HEK293 (cell line): ENCODE results near the gene IBA57.

Source experiments
- FEZF1 ChIP-seq: fragments of 450-650 bp; formaldehyde crosslinking; IDR thresholded peaks from 2 replicates; pipeline ENCODE4 v1.5.1; 2016; ENCODE audit warnings: missing biosample characterization, missing genetic modification characterization
- GLIS2 ChIP-seq: fragments of 450-650 bp; formaldehyde crosslinking; IDR thresholded peaks from 2 replicates; pipeline ENCODE4 v1.5.1; 2016; ENCODE audit warnings: missing biosample characterization, missing genetic modification characterization
- HOXD13 ChIP-seq: sonication (generic); formaldehyde crosslinking; IDR thresholded peaks from 2 replicates; pipeline ENCODE4 v1.8.0; 2022; ENCODE audit warnings: missing genetic modification reagents, borderline replicate concordance
- IKZF3 ChIP-seq: fragments of 450-650 bp; IDR thresholded peaks from 2 replicates; pipeline ENCODE4 v1.5.0; 2018; ENCODE audit warnings: missing biosample characterization, mild to moderate bottlenecking, missing genetic modification characterization, moderate library complexity
- KLF1 ChIP-seq: fragments of 450-650 bp; formaldehyde crosslinking; IDR thresholded peaks from 2 replicates; pipeline ENCODE4 v1.5.1; 2016; ENCODE audit warnings: missing biosample characterization, missing genetic modification characterization
- RBAK ChIP-seq: fragments of 450-650 bp; formaldehyde crosslinking; IDR thresholded peaks from 2 replicates; pipeline ENCODE4 v1.5.1; 2016; ENCODE audit warnings: missing biosample characterization, missing genetic modification characterization
- SCRT1 ChIP-seq: fragments of 450-650 bp; formaldehyde crosslinking; IDR thresholded peaks from 2 replicates; pipeline ENCODE4 v1.5.1; 2016; ENCODE audit warnings: missing biosample characterization, missing genetic modification characterization, borderline replicate concordance
- SP7 ChIP-seq: fragments of 450-650 bp; formaldehyde crosslinking; IDR thresholded peaks from 2 replicates; pipeline ENCODE4 v1.5.1; 2016; ENCODE audit warnings: missing biosample characterization, missing genetic modification characterization
- YY1 ChIP-seq: fragments of 450-650 bp; formaldehyde crosslinking; IDR thresholded peaks from 2 replicates; pipeline ENCODE4 v1.5.1; 2018; ENCODE audit warnings: missing biosample characterization, missing genetic modification characterization
- YY2 ChIP-seq: fragments of 450-650 bp; formaldehyde crosslinking; IDR thresholded peaks from 2 replicates; pipeline ENCODE4 v1.5.1; 2016; ENCODE audit warnings: missing biosample characterization, missing genetic modification characterization
- ZIC2 ChIP-seq: fragments of 450-650 bp; formaldehyde crosslinking; IDR thresholded peaks from 2 replicates; pipeline ENCODE4 v1.5.1; 2016; ENCODE audit warnings: missing biosample characterization, missing genetic modification characterization
- ZNF214 ChIP-seq: fragments of 450-650 bp; formaldehyde crosslinking; IDR thresholded peaks from 2 replicates; pipeline ENCODE4 v1.5.1; 2017; ENCODE audit warnings: missing biosample characterization, mild to moderate bottlenecking, missing genetic modification characterization, borderline replicate concordance
- ZNF221 ChIP-seq: fragments of 450-650 bp; formaldehyde crosslinking; IDR thresholded peaks from 2 replicates; pipeline ENCODE4 v1.5.1; 2017; ENCODE audit warnings: missing biosample characterization, missing genetic modification characterization, borderline replicate concordance
- ZNF266 ChIP-seq: fragments of 450-650 bp; formaldehyde crosslinking; IDR thresholded peaks from 2 replicates; pipeline ENCODE4 v1.5.1; 2016; ENCODE audit warnings: missing biosample characterization, missing genetic modification characterization, low read depth
- ZNF341 ChIP-seq: fragments of 450-650 bp; formaldehyde crosslinking; IDR thresholded peaks from 2 replicates; pipeline ENCODE4; 2016; ENCODE audit warnings: low read depth, missing biosample characterization, missing genetic modification characterization
- ZNF354C ChIP-seq: fragments of 450-650 bp; formaldehyde crosslinking; IDR thresholded peaks from 2 replicates; pipeline ENCODE4 v1.5.1; 2016; ENCODE audit warnings: missing biosample characterization, missing genetic modification characterization, low read depth, borderline replicate concordance
- ZNF394 ChIP-seq: fragments of 450-650 bp; formaldehyde crosslinking; IDR thresholded peaks from 2 replicates; pipeline ENCODE4 v1.5.1; 2016; ENCODE audit warnings: missing biosample characterization, missing genetic modification characterization, mild to moderate bottlenecking, moderate library complexity, borderline replicate concordance
- ZNF585B ChIP-seq: fragments of 450-650 bp; formaldehyde crosslinking; IDR thresholded peaks from 2 replicates; pipeline ENCODE4 v1.5.1; 2016; ENCODE audit warnings: missing biosample characterization, missing genetic modification characterization
- ZNF600 ChIP-seq: fragments of 450-650 bp; formaldehyde crosslinking; IDR thresholded peaks from 2 replicates; pipeline ENCODE4 v1.5.1; 2016; ENCODE audit warnings: missing biosample characterization, missing genetic modification characterization
- ZNF707 ChIP-seq: fragments of 450-650 bp; formaldehyde crosslinking; IDR thresholded peaks from 2 replicates; pipeline ENCODE4 v1.5.1; 2016; ENCODE audit warnings: missing biosample characterization, missing genetic modification characterization
- ZNF768 ChIP-seq: fragments of 450-650 bp; formaldehyde crosslinking; IDR thresholded peaks from 2 replicates; pipeline ENCODE4 v1.5.1; 2018; ENCODE audit warnings: missing biosample characterization, mild to moderate bottlenecking, missing genetic modification characterization
- ZNF791 ChIP-seq: fragments of 450-650 bp; formaldehyde crosslinking; IDR thresholded peaks from 2 replicates; pipeline ENCODE4 v1.5.1; 2016; ENCODE audit warnings: missing biosample characterization, missing genetic modification characterization
- ZNF830 ChIP-seq: fragments of 450-650 bp; IDR thresholded peaks from 2 replicates; pipeline ENCODE4 v1.5.0; 2018; ENCODE audit warnings: missing biosample characterization, missing genetic modification characterization, low read depth, mild to moderate bottlenecking, moderate library complexity
- TF ChIP-seq, protein P1 (sequence below): fragments of 450-650 bp; formaldehyde crosslinking; IDR thresholded peaks from 2 replicates; pipeline ENCODE4 v1.5.1; 2017; ENCODE audit warnings: missing biosample characterization, missing genetic modification characterization
- TF ChIP-seq, protein P2 (sequence below): fragments of 450-650 bp; formaldehyde crosslinking; conservative IDR thresholded peaks from 2 replicates; pipeline ENCODE4 v1.5.1; 2016; ENCODE audit warnings: low read depth, missing biosample characterization, missing genetic modification characterization
- TF ChIP-seq, protein P3 (sequence below): fragments of 450-650 bp; formaldehyde crosslinking; IDR thresholded peaks from 2 replicates; pipeline ENCODE4 v1.5.1; 2016; ENCODE audit warnings: missing biosample characterization, missing genetic modification characterization
- TF ChIP-seq, protein P4 (sequence below): fragments of 450-650 bp; formaldehyde crosslinking; IDR thresholded peaks from 2 replicates; pipeline ENCODE4 v1.5.1; 2017; ENCODE audit warnings: missing biosample characterization, missing genetic modification characterization
- TF ChIP-seq, protein P5 (sequence below): fragments of 450-650 bp; formaldehyde crosslinking; IDR thresholded peaks from 2 replicates; pipeline ENCODE4 v1.5.1; 2016; ENCODE audit warnings: missing biosample characterization, missing genetic modification characterization
- TF ChIP-seq, protein P6 (sequence below): fragments of 450-650 bp; formaldehyde crosslinking; IDR thresholded peaks from 2 replicates; pipeline ENCODE4 v1.5.1; 2016; ENCODE audit warnings: missing biosample characterization, missing genetic modification characterization, low read depth

The IBA57 gene

DNA sequence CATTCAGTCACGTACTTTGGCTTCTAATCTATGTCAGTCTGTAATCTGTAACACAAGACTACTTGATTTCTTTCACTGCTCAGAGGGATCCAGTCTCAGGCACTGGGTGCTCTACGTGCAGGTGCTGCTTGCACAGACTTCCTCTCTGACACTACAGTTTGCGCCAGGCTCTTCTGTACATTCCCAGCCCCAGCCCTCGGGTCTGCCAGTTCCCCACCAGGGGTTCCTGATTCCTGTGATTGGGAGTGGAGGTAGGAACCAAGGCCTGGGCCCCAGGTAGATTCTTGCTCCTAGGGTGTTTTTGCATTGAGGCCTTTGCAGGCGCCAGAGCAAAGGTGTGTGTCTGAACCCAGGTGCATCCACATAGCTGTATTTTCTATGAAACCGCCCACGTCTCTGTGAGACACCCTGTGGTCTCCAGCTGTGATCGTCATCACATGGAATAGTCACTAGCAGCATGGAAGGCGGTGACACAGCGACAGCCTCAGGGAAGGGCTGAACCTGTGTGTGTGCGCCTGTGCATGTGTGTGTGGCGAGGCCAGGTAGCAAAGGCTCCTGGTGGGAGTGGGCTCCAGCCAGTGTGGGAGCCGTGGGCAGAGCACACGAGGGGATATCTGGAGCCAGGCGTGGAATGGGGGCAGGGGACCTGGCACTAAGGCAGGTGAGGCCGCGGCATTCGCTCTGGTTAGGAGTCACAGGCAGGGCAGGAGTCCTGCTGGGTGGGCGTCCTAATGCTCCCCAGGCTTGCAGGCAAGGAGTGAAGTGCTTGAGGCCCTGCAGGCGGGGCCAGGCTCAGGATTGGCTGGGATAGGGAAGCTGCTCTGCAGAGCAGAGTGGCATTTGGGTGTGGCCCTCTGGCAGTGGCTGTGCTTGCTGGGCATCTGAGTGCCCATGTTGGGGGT lies 10.7 kb upstream of the IBA57 start (continued):
- TF ChIP-seq SCRT1 (tag by site-specific recombination) (no peak), SP7 (tag by site-specific recombination) (peak; percentile 41; the same call in 1 of the 2 replicates), ZNF354C (tag by site-specific recombination) (no peak), ZNF707 (tag by site-specific recombination) (no peak), GLIS2 (tag by site-specific recombination) (peak; percentile 76), ZNF585B (tag by site-specific recombination) (no peak), ZNF600 (tag by site-specific recombination) (0 out of 2 replicates have a peak, but pooled peaks have one; percentile 65), YY2 (no peak), FEZF1 (no peak), HOXD13 (CRISPR knock-in tag) (no peak), KLF1 (tag by site-specific recombination) (peak; percentile 36), ZIC2 (peak; percentile 92), RBAK (no peak), ZNF266 (no peak), ZNF830 (tag by site-specific recombination) (no peak), ZNF791 (tag by site-specific recombination) (no peak), ZNF394 (tag by site-specific recombination) (no peak), ZNF221 (tag by site-specific recombination) (no peak), IKZF3 (no peak), ZNF768 (tag by site-specific recombination) (no peak), ZNF214 (no peak), ZNF341 (no peak), YY1 (tag by site-specific recombination) (no peak)
- TF ChIP-seq, protein P1, sequence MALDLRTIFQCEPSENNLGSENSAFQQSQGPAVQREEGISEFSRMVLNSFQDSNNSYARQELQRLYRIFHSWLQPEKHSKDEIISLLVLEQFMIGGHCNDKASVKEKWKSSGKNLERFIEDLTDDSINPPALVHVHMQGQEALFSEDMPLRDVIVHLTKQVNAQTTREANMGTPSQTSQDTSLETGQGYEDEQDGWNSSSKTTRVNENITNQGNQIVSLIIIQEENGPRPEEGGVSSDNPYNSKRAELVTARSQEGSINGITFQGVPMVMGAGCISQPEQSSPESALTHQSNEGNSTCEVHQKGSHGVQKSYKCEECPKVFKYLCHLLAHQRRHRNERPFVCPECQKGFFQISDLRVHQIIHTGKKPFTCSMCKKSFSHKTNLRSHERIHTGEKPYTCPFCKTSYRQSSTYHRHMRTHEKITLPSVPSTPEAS (tag by site-specific recombination), result no peak
- TF ChIP-seq, protein P2, sequence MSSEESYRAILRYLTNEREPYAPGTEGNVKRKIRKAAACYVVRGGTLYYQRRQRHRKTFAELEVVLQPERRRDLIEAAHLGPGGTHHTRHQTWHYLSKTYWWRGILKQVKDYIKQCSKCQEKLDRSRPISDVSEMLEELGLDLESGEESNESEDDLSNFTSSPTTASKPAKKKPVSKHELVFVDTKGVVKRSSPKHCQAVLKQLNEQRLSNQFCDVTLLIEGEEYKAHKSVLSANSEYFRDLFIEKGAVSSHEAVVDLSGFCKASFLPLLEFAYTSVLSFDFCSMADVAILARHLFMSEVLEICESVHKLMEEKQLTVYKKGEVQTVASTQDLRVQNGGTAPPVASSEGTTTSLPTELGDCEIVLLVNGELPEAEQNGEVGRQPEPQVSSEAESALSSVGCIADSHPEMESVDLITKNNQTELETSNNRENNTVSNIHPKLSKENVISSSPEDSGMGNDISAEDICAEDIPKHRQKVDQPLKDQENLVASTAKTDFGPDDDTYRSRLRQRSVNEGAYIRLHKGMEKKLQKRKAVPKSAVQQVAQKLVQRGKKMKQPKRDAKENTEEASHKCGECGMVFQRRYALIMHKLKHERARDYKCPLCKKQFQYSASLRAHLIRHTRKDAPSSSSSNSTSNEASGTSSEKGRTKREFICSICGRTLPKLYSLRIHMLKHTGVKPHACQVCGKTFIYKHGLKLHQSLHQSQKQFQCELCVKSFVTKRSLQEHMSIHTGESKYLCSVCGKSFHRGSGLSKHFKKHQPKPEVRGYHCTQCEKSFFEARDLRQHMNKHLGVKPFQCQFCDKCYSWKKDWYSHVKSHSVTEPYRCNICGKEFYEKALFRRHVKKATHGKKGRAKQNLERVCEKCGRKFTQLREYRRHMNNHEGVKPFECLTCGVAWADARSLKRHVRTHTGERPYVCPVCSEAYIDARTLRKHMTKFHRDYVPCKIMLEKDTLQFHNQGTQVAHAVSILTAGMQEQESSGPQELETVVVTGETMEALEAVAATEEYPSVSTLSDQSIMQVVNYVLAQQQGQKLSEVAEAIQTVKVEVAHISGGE (tag by site-specific recombination), result no peak
- TF ChIP-seq, protein P3, sequence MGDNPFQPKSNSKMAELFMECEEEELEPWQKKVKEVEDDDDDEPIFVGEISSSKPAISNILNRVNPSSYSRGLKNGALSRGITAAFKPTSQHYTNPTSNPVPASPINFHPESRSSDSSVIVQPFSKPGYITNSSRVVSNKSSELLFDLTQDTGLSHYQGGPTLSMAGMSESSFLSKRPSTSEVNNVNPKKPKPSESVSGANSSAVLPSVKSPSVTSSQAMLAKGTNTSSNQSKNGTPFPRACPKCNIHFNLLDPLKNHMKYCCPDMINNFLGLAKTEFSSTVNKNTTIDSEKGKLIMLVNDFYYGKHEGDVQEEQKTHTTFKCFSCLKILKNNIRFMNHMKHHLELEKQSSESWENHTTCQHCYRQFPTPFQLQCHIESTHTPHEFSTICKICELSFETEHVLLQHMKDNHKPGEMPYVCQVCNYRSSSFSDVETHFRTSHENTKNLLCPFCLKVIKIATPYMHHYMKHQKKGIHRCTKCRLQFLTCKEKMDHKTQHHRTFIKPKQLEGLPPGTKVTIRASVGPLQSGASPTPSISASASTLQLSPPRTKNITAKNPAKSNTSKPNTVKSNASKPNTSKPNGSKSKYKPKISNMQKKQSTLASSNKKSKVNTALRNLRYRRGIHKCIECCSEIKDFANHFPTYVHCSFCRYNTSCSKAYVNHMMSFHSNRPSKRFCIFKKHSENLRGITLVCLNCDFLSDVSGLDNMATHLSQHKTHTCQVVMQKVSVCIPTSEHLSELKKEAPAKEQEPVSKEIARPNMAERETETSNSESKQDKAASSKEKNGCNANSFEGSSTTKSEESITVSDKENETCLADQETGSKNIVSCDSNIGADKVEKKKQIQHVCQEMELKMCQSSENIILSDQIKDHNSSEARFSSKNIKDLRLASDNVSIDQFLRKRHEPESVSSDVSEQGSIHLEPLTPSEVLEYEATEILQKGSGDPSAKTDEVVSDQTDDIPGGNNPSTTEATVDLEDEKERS (tag by site-specific recombination), result no peak
- TF ChIP-seq, protein P4, sequence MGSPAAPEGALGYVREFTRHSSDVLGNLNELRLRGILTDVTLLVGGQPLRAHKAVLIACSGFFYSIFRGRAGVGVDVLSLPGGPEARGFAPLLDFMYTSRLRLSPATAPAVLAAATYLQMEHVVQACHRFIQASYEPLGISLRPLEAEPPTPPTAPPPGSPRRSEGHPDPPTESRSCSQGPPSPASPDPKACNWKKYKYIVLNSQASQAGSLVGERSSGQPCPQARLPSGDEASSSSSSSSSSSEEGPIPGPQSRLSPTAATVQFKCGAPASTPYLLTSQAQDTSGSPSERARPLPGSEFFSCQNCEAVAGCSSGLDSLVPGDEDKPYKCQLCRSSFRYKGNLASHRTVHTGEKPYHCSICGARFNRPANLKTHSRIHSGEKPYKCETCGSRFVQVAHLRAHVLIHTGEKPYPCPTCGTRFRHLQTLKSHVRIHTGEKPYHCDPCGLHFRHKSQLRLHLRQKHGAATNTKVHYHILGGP, result no peak
- TF ChIP-seq, protein P5, sequence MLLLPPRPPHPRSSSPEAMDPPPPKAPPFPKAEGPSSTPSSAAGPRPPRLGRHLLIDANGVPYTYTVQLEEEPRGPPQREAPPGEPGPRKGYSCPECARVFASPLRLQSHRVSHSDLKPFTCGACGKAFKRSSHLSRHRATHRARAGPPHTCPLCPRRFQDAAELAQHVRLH (tag by site-specific recombination), result no peak
- TF ChIP-seq, protein P6, sequence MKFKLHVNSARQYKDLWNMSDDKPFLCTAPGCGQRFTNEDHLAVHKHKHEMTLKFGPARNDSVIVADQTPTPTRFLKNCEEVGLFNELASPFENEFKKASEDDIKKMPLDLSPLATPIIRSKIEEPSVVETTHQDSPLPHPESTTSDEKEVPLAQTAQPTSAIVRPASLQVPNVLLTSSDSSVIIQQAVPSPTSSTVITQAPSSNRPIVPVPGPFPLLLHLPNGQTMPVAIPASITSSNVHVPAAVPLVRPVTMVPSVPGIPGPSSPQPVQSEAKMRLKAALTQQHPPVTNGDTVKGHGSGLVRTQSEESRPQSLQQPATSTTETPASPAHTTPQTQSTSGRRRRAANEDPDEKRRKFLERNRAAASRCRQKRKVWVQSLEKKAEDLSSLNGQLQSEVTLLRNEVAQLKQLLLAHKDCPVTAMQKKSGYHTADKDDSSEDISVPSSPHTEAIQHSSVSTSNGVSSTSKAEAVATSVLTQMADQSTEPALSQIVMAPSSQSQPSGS, result no peak
